Lung (tissue), 12 donors: ENCODE results near the gene CFAP157. TPM values are rescaled to one million over a fixed set of nuclear protein-coding genes. Genes with fewer than 3 reads are reported as not detected.

Experiments
- ATAC-seq: fragments of 200-7000 bp; cut with Tn5 transposase; one replicate; pipeline ENCODE4 v1.9.1; 2020; ENCODE audit warnings: moderate number of reproducible peaks; ENCODE audit not compliant: insufficient read depth, low FRiP score
- DNase-seq, 3 donors: peaks; one replicate each; pipeline ENCODE4 v3.0.0-alpha.2; 2013 to 2017
- H3K27ac ChIP-seq, 2 donors: one replicate each; pipeline ENCODE4 v1.5.1; 2013; ENCODE audit warnings: mild to moderate bottlenecking in 2 of 2, moderate library complexity in 2 of 2, control low read depth in 1 of 2, inconsistent platforms in 1 of 2, low read depth in 1 of 2, low read length in 1 of 2
- H3K27me3 ChIP-seq, 3 donors: one replicate each; pipeline ENCODE4 v1.5.1; 2013; ENCODE audit warnings: low read length in 2 of 3; ENCODE audit not compliant: control insufficient read depth in 3 of 3, insufficient read depth in 3 of 3
- H3K36me3 ChIP-seq, 4 donors: one replicate each; pipeline ENCODE4 v1.5.1; 2013; ENCODE audit warnings: low read length in 4 of 4, mild to moderate bottlenecking in 1 of 4, moderate library complexity in 1 of 4; ENCODE audit not compliant: control insufficient read depth in 4 of 4, insufficient read depth in 4 of 4
- H3K4me1 ChIP-seq, 5 donors: one replicate each; pipeline ENCODE4 v1.5.1; 2013; ENCODE audit warnings: low read length in 5 of 5, mild to moderate bottlenecking in 2 of 5, moderate library complexity in 1 of 5; ENCODE audit not compliant: control insufficient read depth in 5 of 5, insufficient read depth in 5 of 5
- H3K4me3 ChIP-seq: one replicate; pipeline ENCODE4 v1.5.1; 2013; ENCODE audit warnings: mild to moderate bottlenecking, control low read depth, moderate library complexity
- H3K9ac ChIP-seq, 2 donors: one replicate each; pipeline ENCODE4 v1.5.1; 2013; ENCODE audit warnings: low read length in 2 of 2, control low read depth in 1 of 2; ENCODE audit not compliant: insufficient read depth in 1 of 2
- H3K9me3 ChIP-seq, 4 donors: one replicate each; pipeline ENCODE4 v1.5.1; 2013; ENCODE audit warnings: low read length in 3 of 4, mild to moderate bottlenecking in 1 of 4, moderate library complexity in 1 of 4; ENCODE audit not compliant: control insufficient read depth in 4 of 4, insufficient read depth in 3 of 4
- WGBS, 2 donors: extraction: QIAGEN DNeasy Blood & Tissue Kit; methylation state at CpG; one replicate each; pipeline ENCODE4 v1.1.7; 2013; 5-methylcytosine and 5-hydroxymethylcytosine counted together
- polyA plus RNA-seq, 2 donors: library from polyadenylated mRNA; stranded (reverse); fragments of 200-250 nt; gene quantifications; one replicate each; pipeline ENCODE4 v1.2.1, GENCODE V29; 2013
- total RNA-seq, 2 donors: library from RNA; depleted of rRNA in 1 of 2; stranded (reverse); fragments of >200 nt in 1 of 2; gene quantifications; one replicate each; pipeline ENCODE4 v1.2.1, GENCODE V29; 2014 to 2021
- TF ChIP-seq, protein P1 (sequence below): IDR thresholded peaks from 2 replicates; pipeline ENCODE4 v1.5.1; 2012; ENCODE audit warnings: mild to moderate bottlenecking; ENCODE audit errors: control extremely low read depth, extremely low read depth
- donor health status: control.
- donor health status: control.
- donor health status: Bipolar disorder and iron deficiency.
- donor health status: healthy.
- donor health status: DM: yes; HTN: yes; CAD: no.

The CFAP157 gene
- total and polyA plus RNA-seq, 4 donors, result 14.6 to 40.6 (median 16.1) TPM

DNA sequence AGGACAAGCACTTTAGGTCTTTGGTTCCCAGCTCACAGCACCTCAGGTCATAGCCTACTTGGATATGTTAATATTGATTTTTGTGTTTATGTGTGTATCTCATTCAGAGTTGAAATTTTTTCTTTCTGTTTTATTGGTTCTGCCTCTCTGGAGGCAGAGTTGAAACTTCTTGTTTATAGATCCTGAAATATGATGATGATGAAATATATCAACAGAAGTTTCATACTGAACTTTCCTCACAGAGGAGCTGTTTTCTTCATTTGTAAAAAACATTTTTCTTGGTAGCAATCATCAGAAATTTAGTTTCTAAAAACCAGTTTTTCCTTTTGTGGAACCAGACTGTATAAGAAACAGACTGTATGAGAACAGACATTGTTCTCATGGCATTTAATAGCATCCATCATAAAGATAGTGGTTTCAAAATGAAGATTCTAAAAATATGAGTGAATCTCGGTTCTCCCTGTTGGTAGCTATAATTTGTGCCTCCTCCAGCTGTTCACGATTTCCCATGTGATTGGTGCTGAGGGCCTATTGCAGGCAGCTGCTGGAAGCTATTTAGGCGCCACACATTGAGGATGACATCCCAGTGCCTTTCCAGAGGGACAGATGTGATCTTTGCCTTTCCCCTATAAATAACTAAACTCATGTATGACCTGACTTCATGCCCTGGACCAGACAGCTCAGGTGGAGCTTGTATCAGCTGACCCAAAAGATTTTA lies 39.5 kb upstream of the CFAP157 start:
- Histone ChIP-seq H3K4me1 (no peaks in the 10 kb centered on the region), H3K27ac (no peak overlapping the region), H3K9ac (no peak overlapping the region), H3K4me3 (no peak overlapping the region), H3K9me3 (peaks cover 0 to 2% (median 0%) of the 10 kb centered on the region in 4 donors), H3K36me3 (peaks cover 10 to 37% (median 24%) of the 10 kb centered on the region in 4 donors), H3K27me3 (no peaks in the 10 kb centered on the region)
- TF ChIP-seq, protein P1, sequence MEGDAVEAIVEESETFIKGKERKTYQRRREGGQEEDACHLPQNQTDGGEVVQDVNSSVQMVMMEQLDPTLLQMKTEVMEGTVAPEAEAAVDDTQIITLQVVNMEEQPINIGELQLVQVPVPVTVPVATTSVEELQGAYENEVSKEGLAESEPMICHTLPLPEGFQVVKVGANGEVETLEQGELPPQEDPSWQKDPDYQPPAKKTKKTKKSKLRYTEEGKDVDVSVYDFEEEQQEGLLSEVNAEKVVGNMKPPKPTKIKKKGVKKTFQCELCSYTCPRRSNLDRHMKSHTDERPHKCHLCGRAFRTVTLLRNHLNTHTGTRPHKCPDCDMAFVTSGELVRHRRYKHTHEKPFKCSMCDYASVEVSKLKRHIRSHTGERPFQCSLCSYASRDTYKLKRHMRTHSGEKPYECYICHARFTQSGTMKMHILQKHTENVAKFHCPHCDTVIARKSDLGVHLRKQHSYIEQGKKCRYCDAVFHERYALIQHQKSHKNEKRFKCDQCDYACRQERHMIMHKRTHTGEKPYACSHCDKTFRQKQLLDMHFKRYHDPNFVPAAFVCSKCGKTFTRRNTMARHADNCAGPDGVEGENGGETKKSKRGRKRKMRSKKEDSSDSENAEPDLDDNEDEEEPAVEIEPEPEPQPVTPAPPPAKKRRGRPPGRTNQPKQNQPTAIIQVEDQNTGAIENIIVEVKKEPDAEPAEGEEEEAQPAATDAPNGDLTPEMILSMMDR, result no peak
- 75 to 78% methylated on average over 3 of the region's 3 CpGs for WGBS, 2 donors
- no peak for ATAC-seq
- DNase-seq, result no peak

DNA sequence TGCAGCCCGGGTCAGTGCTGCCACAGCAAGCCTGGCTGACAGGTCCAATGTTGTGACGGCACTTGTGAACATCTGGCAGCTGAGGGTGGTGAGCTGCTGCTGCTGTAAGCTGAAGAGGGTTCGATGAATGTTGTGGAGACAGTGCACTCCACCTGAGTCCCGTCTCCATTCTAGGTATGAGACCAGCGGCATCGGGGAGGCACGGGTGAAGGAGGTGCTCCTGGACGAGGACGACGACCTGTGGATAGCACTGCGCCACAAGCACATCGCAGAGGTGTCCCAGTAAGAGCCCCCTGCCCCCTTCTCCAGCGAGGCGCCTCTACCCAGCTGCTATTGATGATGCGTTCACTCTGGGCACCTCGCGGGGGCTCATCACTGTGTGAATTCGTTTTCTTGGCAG lies 38.9 kb upstream of the CFAP157 start:
- Histone ChIP-seq H3K36me3 (peaks cover 10 to 39% (median 26%) of the 10 kb centered on the region in 4 donors), H3K9ac (no peak overlapping the region), H3K4me1 (no peaks in the 10 kb centered on the region), H3K9me3 (peaks cover 0 to 2% (median 0%) of the 10 kb centered on the region in 4 donors), H3K27me3 (no peaks in the 10 kb centered on the region), H3K27ac (no peak overlapping the region), H3K4me3 (no peak overlapping the region)
- WGBS, 2 donors, result 92 to 93% methylated on average over 18 of the region's 18 CpGs
- TF ChIP-seq, protein P1, result no peak
- DNase-seq (no peak), ATAC-seq (no peak)

DNA sequence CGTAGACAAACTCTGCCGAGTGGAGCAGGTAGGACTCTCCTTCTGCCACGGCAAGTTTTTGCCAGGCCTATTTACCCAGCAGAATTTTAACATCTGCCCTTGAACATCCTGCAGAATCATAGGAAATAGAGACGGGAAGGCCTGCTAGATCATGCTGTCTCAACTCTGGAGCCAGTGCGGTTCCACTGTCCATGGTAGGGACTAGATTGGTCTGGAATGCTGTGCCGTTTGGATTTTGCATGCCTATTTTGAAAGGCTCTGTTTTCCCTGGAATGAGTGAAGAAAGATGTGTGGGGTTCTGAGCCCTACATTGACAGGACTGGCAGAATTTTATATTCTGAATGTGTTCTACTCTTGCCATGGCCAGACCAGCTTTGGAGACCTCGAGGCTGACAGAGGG lies 33.6 kb upstream of the CFAP157 start:
- DNase-seq, result no peak
- ATAC-seq, result no peak
- H3K36me3 ChIP-seq, result peaks cover 12 to 34% (median 27%) of the 10 kb centered on the region in 4 donors
- H3K27me3 ChIP-seq, result no peaks in the 10 kb centered on the region
- H3K4me3 ChIP-seq, result no peak overlapping the region
- no peaks in the 10 kb centered on the region for H3K9me3 ChIP-seq
- TF ChIP-seq, protein P1, result no peak
- no peak overlapping the region for H3K27ac ChIP-seq
- no peak overlapping the region for H3K9ac ChIP-seq
- 89 to 90% methylated on average over 7 of the region's 7 CpGs for WGBS, 2 donors
- H3K4me1 ChIP-seq, result no peaks in the 10 kb centered on the region
